Measurements from ENCODE around the gene EXOSC7. TPM values are rescaled to one million over a fixed set of nuclear protein-coding genes. Genes with fewer than 3 reads are reported as not detected.

Gene EXOSC7
- total RNA-seq, 2 donors from 2014 or later, result 38.9 to 52.5 TPM

DNA sequence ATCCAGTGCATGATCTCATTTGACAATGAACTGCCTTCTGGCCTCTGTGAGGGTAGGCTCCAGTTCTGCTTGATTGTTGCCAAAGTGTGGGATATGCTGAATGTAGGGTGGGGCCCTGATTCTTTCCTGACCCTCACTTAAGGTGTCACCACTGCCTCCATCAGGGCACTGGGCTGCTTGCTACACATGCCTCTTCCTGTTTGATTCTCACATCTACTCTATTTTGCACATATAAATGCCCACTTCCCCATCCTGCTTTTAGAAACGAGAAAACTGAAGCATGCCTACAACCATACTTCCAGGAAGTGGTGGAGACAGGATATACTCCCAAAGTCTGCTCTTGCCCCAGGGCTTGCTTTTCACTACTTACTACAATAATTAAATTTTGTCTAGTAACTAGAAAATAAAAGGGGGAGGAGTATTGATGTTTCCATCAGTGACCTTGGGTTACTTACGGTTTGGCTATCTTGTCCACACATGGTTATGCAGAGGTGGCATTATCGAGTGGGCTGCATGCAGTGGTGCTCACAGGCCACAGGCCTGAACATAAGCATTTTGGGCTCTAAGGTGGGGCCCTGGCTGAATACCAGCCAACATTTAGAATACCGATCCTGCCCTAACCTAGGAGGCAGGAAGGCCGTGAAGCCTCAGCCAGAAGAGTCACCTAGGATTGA is 6.8 kb upstream of the EXOSC7 start:
- Histone ChIP-seq H3K27ac (no peak overlapping the region), H3K9me3 (no peaks in the 10 kb centered on the region), H3K27me3 (no peaks in the 10 kb centered on the region), H3K4me3 (no peak overlapping the region), H3K36me3 (no peaks in the 10 kb centered on the region), H3K4me1 (peaks cover 0 to 10% of the 10 kb centered on the region in 2 donors)
- DNase-seq (ENCODE audit: low spot score), result no peak
- TF ChIP-seq, protein P1, sequence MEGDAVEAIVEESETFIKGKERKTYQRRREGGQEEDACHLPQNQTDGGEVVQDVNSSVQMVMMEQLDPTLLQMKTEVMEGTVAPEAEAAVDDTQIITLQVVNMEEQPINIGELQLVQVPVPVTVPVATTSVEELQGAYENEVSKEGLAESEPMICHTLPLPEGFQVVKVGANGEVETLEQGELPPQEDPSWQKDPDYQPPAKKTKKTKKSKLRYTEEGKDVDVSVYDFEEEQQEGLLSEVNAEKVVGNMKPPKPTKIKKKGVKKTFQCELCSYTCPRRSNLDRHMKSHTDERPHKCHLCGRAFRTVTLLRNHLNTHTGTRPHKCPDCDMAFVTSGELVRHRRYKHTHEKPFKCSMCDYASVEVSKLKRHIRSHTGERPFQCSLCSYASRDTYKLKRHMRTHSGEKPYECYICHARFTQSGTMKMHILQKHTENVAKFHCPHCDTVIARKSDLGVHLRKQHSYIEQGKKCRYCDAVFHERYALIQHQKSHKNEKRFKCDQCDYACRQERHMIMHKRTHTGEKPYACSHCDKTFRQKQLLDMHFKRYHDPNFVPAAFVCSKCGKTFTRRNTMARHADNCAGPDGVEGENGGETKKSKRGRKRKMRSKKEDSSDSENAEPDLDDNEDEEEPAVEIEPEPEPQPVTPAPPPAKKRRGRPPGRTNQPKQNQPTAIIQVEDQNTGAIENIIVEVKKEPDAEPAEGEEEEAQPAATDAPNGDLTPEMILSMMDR (IDR thresholded peaks at IDR 0.05), result no peak

DNA sequence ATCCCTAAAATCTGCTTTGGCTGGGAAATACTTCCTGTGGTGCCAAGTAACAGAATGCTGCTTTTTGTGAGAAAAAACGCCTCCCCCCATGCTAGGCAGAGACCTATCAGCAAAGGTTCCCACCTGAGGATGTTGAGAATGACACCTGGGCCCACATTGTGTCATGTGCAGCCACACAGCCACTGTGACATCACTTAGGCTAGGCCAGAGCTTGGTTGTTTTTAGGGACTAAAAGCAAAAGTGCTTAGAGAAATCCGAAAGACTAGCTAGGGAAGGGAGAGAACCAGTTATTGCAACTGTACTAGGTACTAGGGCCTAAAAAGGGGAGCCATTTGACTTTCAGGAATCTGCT is 6.2 kb upstream of the EXOSC7 start:
- peaks cover 0 to 15% of the 10 kb centered on the region in 2 donors for H3K4me1 ChIP-seq

DNA sequence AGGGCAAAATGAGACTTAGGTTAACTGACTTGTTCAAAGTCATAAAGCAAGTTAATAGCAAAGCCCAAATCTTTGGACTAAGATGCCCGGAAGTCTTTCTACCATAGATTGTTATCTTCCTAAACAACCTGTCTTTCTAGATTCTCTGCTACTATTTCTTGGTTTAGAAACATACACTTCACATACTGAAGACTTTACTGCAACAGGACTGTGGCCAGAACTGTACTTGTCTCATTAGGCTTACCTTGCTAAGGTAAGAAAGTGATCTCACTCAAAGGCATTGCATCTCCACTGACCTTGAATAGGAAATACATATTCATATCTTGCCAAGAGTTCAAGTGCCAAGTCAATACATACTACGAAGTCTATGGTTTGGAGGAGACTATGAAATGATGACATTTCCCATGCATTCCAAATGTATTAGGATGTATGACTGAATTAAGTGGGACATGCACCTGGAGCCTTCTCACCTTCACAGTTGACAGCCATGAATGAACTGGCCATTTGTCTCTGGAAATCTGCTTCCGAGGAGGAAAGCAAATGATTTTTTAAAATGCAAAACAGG is 5.0 kb upstream of the EXOSC7 start:
- no peak for DNase-seq (ENCODE audit: low spot score)
- no peaks in the 10 kb centered on the region for H3K9me3 ChIP-seq
- H3K27me3 ChIP-seq, result no peaks in the 10 kb centered on the region
- H3K4me1 ChIP-seq, result peaks cover 0 to 13% of the 10 kb centered on the region in 2 donors
- TF ChIP-seq, protein P1 (IDR thresholded peaks at IDR 0.05), result no peak
- no peak overlapping the region for H3K27ac ChIP-seq
- no peaks in the 10 kb centered on the region for H3K36me3 ChIP-seq
- H3K4me3 ChIP-seq, result no peak overlapping the region

More for the DNA sequence above, 6.2 kb upstream of the EXOSC7 start:
- H3K4me3 ChIP-seq, result no peak overlapping the region
- no peaks in the 10 kb centered on the region for H3K27me3 ChIP-seq
- TF ChIP-seq, protein P1 (IDR thresholded peaks at IDR 0.05), result no peak
- H3K9me3 ChIP-seq, result no peaks in the 10 kb centered on the region
- no peaks in the 10 kb centered on the region for H3K36me3 ChIP-seq
- DNase-seq (ENCODE audit: low spot score), result no peak
- no peak overlapping the region for H3K27ac ChIP-seq

DNA sequence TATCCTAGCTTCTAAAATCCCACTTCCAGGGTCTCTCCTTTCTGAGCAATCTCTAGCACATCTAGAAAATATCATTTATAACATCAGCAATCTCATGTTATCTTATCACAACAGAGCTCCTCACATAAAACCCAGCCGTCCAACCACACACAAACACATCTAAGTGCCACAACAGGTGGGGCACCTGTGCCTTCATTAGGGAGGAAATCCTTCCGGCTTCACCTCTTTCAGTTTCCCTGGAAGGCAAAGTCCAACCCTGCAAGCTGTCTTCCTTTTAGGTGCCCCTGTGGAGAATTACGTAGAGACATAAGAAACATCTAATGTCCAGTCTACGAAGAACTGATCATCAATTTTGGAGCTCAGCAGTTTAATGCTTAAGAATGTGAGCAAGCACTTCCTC is 1.6 kb upstream of the EXOSC7 start:
- peak overlapping the region in 1 of 2 donors; percentile 99 for H3K4me3 ChIP-seq

DNA sequence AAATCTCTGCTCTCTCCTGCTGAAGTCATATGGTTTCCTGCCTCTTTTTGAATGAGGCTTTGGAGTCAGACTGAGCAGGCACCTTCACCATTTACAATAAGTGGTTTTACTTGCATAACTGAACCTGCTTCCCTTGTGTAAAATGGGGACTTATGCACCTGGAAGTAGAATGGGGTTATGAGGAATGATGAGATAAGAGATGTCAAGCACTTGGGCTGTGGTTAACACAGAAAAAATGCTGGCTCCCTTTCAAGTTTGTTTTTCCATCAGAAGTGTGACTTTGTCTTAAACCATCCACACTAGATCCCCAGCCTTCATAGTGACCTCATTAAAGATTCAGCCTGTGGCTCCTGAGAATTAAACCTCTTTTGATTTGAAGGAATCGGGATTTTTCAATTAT is 5.2 kb downstream of the EXOSC7 start:
- Histone ChIP-seq H3K9me3 (no peaks in the 10 kb centered on the region), H3K27me3 (no peaks in the 10 kb centered on the region), H3K4me1 (peaks cover 0 to 47% of the 10 kb centered on the region in 2 donors)

More for the DNA sequence above, 1.6 kb upstream of the EXOSC7 start:
- H3K4me1 ChIP-seq, result peaks cover 0 to 32% of the 10 kb centered on the region in 2 donors
- no peaks in the 10 kb centered on the region for H3K27me3 ChIP-seq
- H3K36me3 ChIP-seq, result no peaks in the 10 kb centered on the region
- TF ChIP-seq, protein P1 (IDR thresholded peaks at IDR 0.05), result no peak
- H3K9me3 ChIP-seq, result no peaks in the 10 kb centered on the region
- H3K27ac ChIP-seq, result no peak overlapping the region
- DNase-seq (ENCODE audit: low spot score), result no peak

More for the DNA sequence above, 5.2 kb downstream of the EXOSC7 start:
- DNase-seq (ENCODE audit: low spot score), result no peak
- no peak overlapping the region for H3K27ac ChIP-seq
- H3K36me3 ChIP-seq, result no peaks in the 10 kb centered on the region
- TF ChIP-seq, protein P1 (IDR thresholded peaks at IDR 0.05), result no peak
- H3K4me3 ChIP-seq, result no peak overlapping the region
